Fibroblast of villous mesenchyme (primary cell): ENCODE data around the gene ZNF555. TPM values are rescaled to one million over a fixed set of nuclear protein-coding genes. Genes with fewer than 3 reads are reported as not detected.

Experiments used
- DNase-seq: peaks from one replicate; pipeline ENCODE4 v3.0.0-alpha.2; 2010; ENCODE audit warnings: low read depth
- H3K4me3 ChIP-seq: 2 replicates; pipeline ENCODE4 v1.5.1; 2011; ENCODE audit warnings: low read depth, mild to moderate bottlenecking, low read length
- CTCF ChIP-seq: IDR thresholded peaks from 2 replicates; pipeline ENCODE4 v1.5.1; 2012; ENCODE audit warnings: low read depth, mild to moderate bottlenecking, low read length; ENCODE audit not compliant: insufficient read depth
- total RNA-seq: library from RNA; depleted of rRNA; stranded (reverse); fragments of >200 nt; gene quantifications from 2 replicates; pipeline ENCODE4 v1.2.3, GENCODE V29; 2012

ZNF555 gene
- total RNA-seq, 1 donor = 6.0 TPM

- H3K4me3 ChIP-seq = no peak overlapping the region
- no peak for TF ChIP-seq CTCF
- DNase-seq = no peak
Observed at GRCh38 chr19:2797280-2797679, 44.0 kb upstream of the ZNF555 start.

- DNase-seq = no peak
- H3K4me3 ChIP-seq = no peak overlapping the region
- TF ChIP-seq CTCF = no peak
Observed at GRCh38 chr19:2798158-2798685, 43.1 kb upstream of the ZNF555 start.

GRCh38 chr19:2798733-2799132 lies 42.5 kb upstream of the ZNF555 start:
- TF ChIP-seq CTCF = no peak
- DNase-seq = no peak
- no peak overlapping the region for H3K4me3 ChIP-seq

- no peak for TF ChIP-seq CTCF
- no peak overlapping the region for H3K4me3 ChIP-seq
- DNase-seq = no peak
Observed at GRCh38 chr19:2799273-2800020, 41.8 kb upstream of the ZNF555 start.

- no peak for DNase-seq
- no peak for TF ChIP-seq CTCF
- H3K4me3 ChIP-seq = no peak overlapping the region
Observed at GRCh38 chr19:2800506-2800905, 40.8 kb upstream of the ZNF555 start.

GRCh38 chr19:2802826-2803225 lies 38.4 kb upstream of the ZNF555 start:
- no peak overlapping the region for H3K4me3 ChIP-seq
- DNase-seq = no peak
- no peak for TF ChIP-seq CTCF
